HCT116 (cell line): Measurements from ENCODE around the gene TMEM184B. TPM values are rescaled to one million over a fixed set of nuclear protein-coding genes. Genes with fewer than 3 reads are reported as not detected.

Source experiments
- ATAC-seq: fragments of 200-7000 bp; cut with Tn5 transposase; 2 replicates; pipeline ENCODE4 v1.9.1; 2020; ENCODE audit warnings: mild to moderate bottlenecking, moderate library complexity
- BruUV-seq: library from RNA; stranded (reverse); fragments of 400-500 nt; replicated peaks from 2 replicates; lab custom pipeline; 2021; lab: Mats Ljungman, UMichigan
- CTCF ChIA-PET: fragments of 300-600 bp; sonication (Branson Sonifier 250); formaldehyde crosslinking; loops from one replicate; lab custom pipeline; 2021; ENCODE audit warnings: antibody characterized with exemption; lab: Charles Lee
- POLR2A ChIA-PET: fragments of 300-600, 350-600 bp; sonication (Branson Sonifier 250); formaldehyde crosslinking; loops from one replicate; lab custom pipeline; 2021; ENCODE audit warnings: antibody characterized with exemption; lab: Charles Lee
- RAD21 ChIA-PET, 2 experiments: fragments of 300-600 bp; sonication (Branson Sonifier 250); formaldehyde crosslinking; loops; one replicate each; lab custom pipeline; 2023; ENCODE audit warnings: low total read pairs in 2 of 2; ENCODE audit not compliant: uncharacterized antibody in 2 of 2, unreplicated experiment in 2 of 2, low non-redundant PET in 1 of 2; lab: Charles Lee
- DNase-seq: peaks from one replicate; pipeline ENCODE4 v3.0.0-alpha.2; 2010; ENCODE audit warnings: low read depth, low spot score
- H2AFZ ChIP-seq: fragments of 200-600 bp; shearing (Covaris generic), sonication (generic); 2 replicates; pipeline ENCODE4 v1.6.1; 2017; ENCODE audit warnings: low read depth, mixed run types, mixed read lengths, antibody characterized with exemption, low read length; ENCODE audit not compliant: poor library complexity, severe bottlenecking
- H3K27ac ChIP-seq: 2 replicates; pipeline ENCODE4 v1.5.1; 2012; ENCODE audit warnings: low read depth, low read length
- H3K27me3 ChIP-seq: fragments of 200-600 bp; sonication (generic); 2 replicates; pipeline ENCODE4 v1.6.1; 2016; ENCODE audit warnings: mixed run types, low read length, mixed read lengths; ENCODE audit not compliant: insufficient read depth
- H3K36me3 ChIP-seq, 2 experiments: fragments of 200-500 bp in 1 of 2; fragments of 200-600 bp in 1 of 2; sonication (Bioruptor generic) in 1 of 2; sonication (generic) in 1 of 2; 2 replicates each; pipeline versions ENCODE4 v1.5.1 to v1.6.1; 2014 to 2016; ENCODE audit warnings: low read length in 2 of 2, inconsistent platforms in 1 of 2, mixed read lengths in 1 of 2, mixed run types in 1 of 2; ENCODE audit not compliant: insufficient read depth in 2 of 2, control insufficient read depth in 1 of 2
- H3K4me1 ChIP-seq, 2 experiments: fragments of 200-600 bp in 1 of 2; sonication (generic) in 1 of 2; 2 replicates each; pipeline versions ENCODE4 v1.5.1 to v1.6.1; 2012 to 2017; ENCODE audit warnings: low read length in 2 of 2, inconsistent platforms in 1 of 2, mild to moderate bottlenecking in 1 of 2, mixed read lengths in 1 of 2, mixed run types in 1 of 2, moderate library complexity in 1 of 2; ENCODE audit not compliant: insufficient read depth in 2 of 2, control insufficient read depth in 1 of 2
- H3K4me2 ChIP-seq: fragments of 200-600 bp; sonication (generic); 2 replicates; pipeline ENCODE4 v1.6.1; 2017; ENCODE audit warnings: mixed run types, low read length, mixed read lengths
- H3K4me3 ChIP-seq, 2 experiments: fragments of 200-600 bp in 1 of 2; sonication (generic) in 1 of 2; replicated peaks in 1 of 2; 2 replicates each; pipeline ENCODE4 v1.5.1; 2011 to 2016; ENCODE audit warnings: low read length in 2 of 2, control low read depth in 1 of 2, low read depth in 1 of 2, mild to moderate bottlenecking in 1 of 2, mixed read lengths in 1 of 2, mixed run types in 1 of 2
- H3K79me2 ChIP-seq: fragments of 200-600 bp; sonication (generic); 2 replicates; pipeline ENCODE4 v1.6.1; 2017; ENCODE audit warnings: mild to moderate bottlenecking, mixed run types, low read length, moderate library complexity, mixed read lengths; ENCODE audit not compliant: insufficient read depth
- H3K9ac ChIP-seq: fragments of 200-600 bp; sonication (generic); 2 replicates; pipeline ENCODE4 v1.6.1; 2016; ENCODE audit warnings: low read length, mixed read lengths
- H3K9me2 ChIP-seq: fragments of 200-600 bp; sonication (generic), shearing (Covaris generic); 2 replicates; pipeline ENCODE4 v1.6.1; 2017; ENCODE audit warnings: mixed run types, mild to moderate bottlenecking, moderate library complexity; ENCODE audit not compliant: insufficient read depth
- H3K9me3 ChIP-seq, 2 experiments: fragments of 200-500 bp in 1 of 2; fragments of 200-600 bp in 1 of 2; sonication (Bioruptor generic) in 1 of 2; sonication (generic) in 1 of 2; 2 replicates each; pipeline ENCODE4 v1.6.1; 2014 to 2017; ENCODE audit warnings: low read length in 2 of 2, mixed read lengths in 2 of 2, inconsistent platforms in 1 of 2, low read depth in 1 of 2, mild to moderate bottlenecking in 1 of 2, mixed run types in 1 of 2, moderate library complexity in 1 of 2; ENCODE audit not compliant: control insufficient read depth in 1 of 2, insufficient read depth in 1 of 2
- H4K20me1 ChIP-seq: fragments of 200-600 bp; sonication (generic), shearing (Covaris generic); 2 replicates; pipeline ENCODE4 v1.6.1; 2017; ENCODE audit warnings: mixed run types, mild to moderate bottlenecking, moderate library complexity; ENCODE audit not compliant: insufficient read depth
- ATF3 ChIP-seq: IDR thresholded peaks from 2 replicates; pipeline ENCODE4 v1.6.1; 2012
- JUND ChIP-seq: IDR thresholded peaks from 2 replicates; pipeline ENCODE4 v1.6.1; 2012
- POLR2AphosphoS5 ChIP-seq: IDR thresholded peaks from 2 replicates; pipeline ENCODE4 v1.6.1; 2011; ENCODE audit warnings: mild to moderate bottlenecking, low read depth, low read length, moderate library complexity
- REST ChIP-seq: IDR thresholded peaks from 2 replicates; pipeline ENCODE4 v1.6.1; 2012; ENCODE audit warnings: low read depth
- ZFX ChIP-seq: fragments of 450-650 bp; IDR thresholded peaks from 2 replicates; pipeline ENCODE4 v1.6.1; 2017
- intact Hi-C: fragments of 100-400 bp; cut with micrococcal nuclease; formaldehyde crosslinking; loops from 2 replicates; pipeline ENCODE4 v1.10.0; 2022
- total RNA-seq: library from RNA; stranded (reverse); gene quantifications from one replicate; pipeline ENCODE4 v1.2.1, GENCODE V29; 2021; ENCODE audit not compliant: unreplicated experiment

The TMEM184B gene
- total RNA-seq, 1 experiment from 2014 or later = 66.0 TPM

DNA sequence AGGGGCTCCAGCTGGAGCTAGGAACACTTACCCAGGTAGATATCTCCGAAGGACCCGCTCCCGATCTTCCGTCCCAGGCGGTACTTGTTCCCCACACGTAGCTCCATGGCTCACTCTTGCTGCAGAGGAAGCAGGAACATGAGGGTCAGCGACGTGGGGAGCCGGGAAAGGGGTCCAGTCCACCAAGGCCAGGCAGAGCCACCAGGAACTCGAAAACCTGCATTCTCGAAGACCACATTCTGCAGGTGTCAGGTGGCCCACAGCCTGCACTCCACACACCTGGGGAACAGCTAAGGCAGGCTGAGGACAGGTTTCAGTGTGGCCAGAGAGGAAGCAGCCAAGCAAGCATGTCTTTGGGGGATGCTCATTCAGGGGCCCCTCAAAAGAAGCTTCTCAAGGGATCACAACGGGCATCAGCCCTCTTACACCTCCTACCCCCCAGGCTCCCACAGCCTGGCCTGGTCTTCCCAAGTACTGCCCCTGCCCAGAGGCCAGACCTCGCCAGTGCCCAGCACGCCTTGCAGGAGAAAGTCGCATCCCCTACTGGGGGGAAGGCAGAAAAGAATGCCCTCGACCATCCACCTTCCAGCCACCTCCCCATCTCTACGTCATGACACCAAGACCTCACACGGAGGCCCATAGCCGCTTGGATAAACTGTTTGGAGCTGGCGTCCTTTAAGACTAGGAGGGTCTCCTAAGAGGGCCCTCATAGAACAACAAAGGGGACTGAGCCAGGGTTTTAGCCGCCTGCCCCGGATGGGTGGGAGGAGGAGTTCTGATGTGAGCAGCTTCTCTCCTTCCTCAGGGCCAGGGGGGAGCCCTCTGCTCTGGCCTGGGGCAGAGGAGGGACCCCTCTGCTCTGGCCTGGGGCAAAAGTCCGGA, 41.5 kb upstream of the TMEM184B start:
- intact Hi-C loops = no loop called here
- H3K4me3 ChIP-seq = no peak overlapping the region
- H2AFZ ChIP-seq = no peak overlapping the region
- peaks cover 16 to 32% of the 10 kb centered on the region in 2 experiments; a peak in 3 of 4 replicates for H3K36me3 ChIP-seq
- no peak for ATAC-seq
- no peaks in the 10 kb centered on the region for H3K9me3 ChIP-seq
- peaks cover 15 to 32% of the 10 kb centered on the region in 2 experiments for H3K4me1 ChIP-seq
- H3K27ac ChIP-seq = peak overlapping the region; percentile 32; the same call in 1 of the 2 replicates
- no peaks in the 10 kb centered on the region for H3K9me2 ChIP-seq
- CTCF ChIA-PET = no interaction called here
- H3K79me2 ChIP-seq = peaks cover 78% of the 10 kb centered on the region
- DNase-seq = no peak
- TF ChIP-seq ZFX (no peak), REST (no peak), POLR2AphosphoS5 (no peak), ATF3 (no peak), JUND (no peak)
- no peaks in the 10 kb centered on the region for H3K27me3 ChIP-seq
- H3K9ac ChIP-seq = no peak overlapping the region
- RAD21 ChIA-PET = no interaction called here
- H4K20me1 ChIP-seq = peaks cover 19% of the 10 kb centered on the region; the same call in 1 of the 2 replicates
- POLR2A ChIA-PET = interaction anchor here (0.6 kb wide), 1 partner anchor 35 kb away, joined by 3 read pairs; no protein-coding TSS in a partner anchor
- no TSS peak for BruUV-seq
- no peak overlapping the region for H3K4me2 ChIP-seq
